Parathyroid adenoma (tissue), 2 donors: ENCODE data around the gene RTP1.
A peak's percentile ranks its signal among the peaks of the same experiment; 100 is the strongest.
"Not testable (repeated sequence)": the region's sequence is repeated elsewhere in the genome, so short reads cannot be mapped to it uniquely, and the experiment has no call there.

Experiments used
- H2AFZ ChIP-seq: fragments of 300-600 bp; sonication (generic); one replicate; pipeline ENCODE4 v1.7.0; 2017; ENCODE audit warnings: antibody characterized with exemption, mild to moderate bottlenecking
- H3K27ac ChIP-seq: fragments of 300-600 bp; sonication (generic); one replicate; pipeline ENCODE4 v1.7.0; 2017
- H3K27me3 ChIP-seq: fragments of 300-600 bp; sonication (generic); one replicate; pipeline ENCODE4 v1.7.0; 2017; ENCODE audit warnings: low read length; ENCODE audit not compliant: control insufficient read depth, insufficient read depth
- H3K36me3 ChIP-seq: fragments of 300-600 bp; sonication (generic); one replicate; pipeline ENCODE4 v1.7.0; 2017; ENCODE audit warnings: low read length; ENCODE audit not compliant: control insufficient read depth, insufficient read depth
- H3K4me1 ChIP-seq: fragments of 300-600 bp; sonication (generic); one replicate; pipeline ENCODE4 v1.7.0; 2017; ENCODE audit warnings: control low read depth
- H3K4me2 ChIP-seq: fragments of 300-600 bp; sonication (generic); one replicate; pipeline ENCODE4 v1.7.0; 2017; ENCODE audit warnings: low read length
- H3K4me3 ChIP-seq: fragments of 300-600 bp; sonication (generic); one replicate; pipeline ENCODE4 v1.7.0; 2017; ENCODE audit warnings: low read depth, low read length
- H3K79me2 ChIP-seq: fragments of 300-600 bp; sonication (generic); one replicate; pipeline ENCODE4 v1.7.0; 2017; ENCODE audit warnings: control low read depth
- H3K9ac ChIP-seq: fragments of 300-600 bp; sonication (generic); one replicate; pipeline ENCODE4 v1.7.0; 2017; ENCODE audit warnings: mild to moderate bottlenecking
- H3K9me3 ChIP-seq: fragments of 300-600 bp; sonication (generic); one replicate; pipeline ENCODE4 v1.7.0; 2017; ENCODE audit warnings: low read length; ENCODE audit not compliant: control insufficient read depth
- TF ChIP-seq, protein P1 (sequence below): fragments of 300-600 bp; sonication (generic); IDR thresholded peaks from one replicate; pipeline ENCODE4 v1.7.0; 2017; ENCODE audit warnings: antibody characterized with exemption, mild to moderate bottlenecking
- donor health status: primary hyperparathyroidism.

The RTP1 gene

DNA sequence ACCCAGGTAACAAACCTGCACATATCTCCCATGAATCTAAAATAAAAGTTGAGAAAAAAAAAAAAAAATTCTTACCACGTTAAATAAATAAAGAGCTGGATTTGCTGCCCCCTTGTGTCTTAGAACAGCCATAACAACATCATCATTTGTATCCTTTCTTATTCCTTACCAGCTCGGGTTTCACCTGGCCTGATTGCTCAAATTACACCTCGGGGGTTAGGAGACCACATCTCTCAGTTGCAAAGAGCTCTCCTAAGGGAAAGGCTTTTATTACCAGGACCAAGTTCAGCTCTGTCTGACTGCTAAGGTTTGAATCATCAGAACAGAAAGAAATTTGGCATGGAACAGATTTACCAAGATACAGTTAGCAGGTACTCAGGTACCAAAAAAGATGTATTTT, 32.1 kb upstream of the RTP1 start:
- H3K4me2 ChIP-seq, result no peak overlapping the region
- H3K4me1 ChIP-seq, result no peaks in the 10 kb centered on the region
- no peak overlapping the region for H3K27ac ChIP-seq
- H3K4me3 ChIP-seq, result no peak overlapping the region
- no peaks in the 10 kb centered on the region for H3K36me3 ChIP-seq
- no peak overlapping the region for H3K9ac ChIP-seq
- no peaks in the 10 kb centered on the region for H3K79me2 ChIP-seq
- no peaks in the 10 kb centered on the region for H3K27me3 ChIP-seq
- no peak overlapping the region for H2AFZ ChIP-seq
- no peaks in the 10 kb centered on the region for H3K9me3 ChIP-seq
- TF ChIP-seq, protein P1, sequence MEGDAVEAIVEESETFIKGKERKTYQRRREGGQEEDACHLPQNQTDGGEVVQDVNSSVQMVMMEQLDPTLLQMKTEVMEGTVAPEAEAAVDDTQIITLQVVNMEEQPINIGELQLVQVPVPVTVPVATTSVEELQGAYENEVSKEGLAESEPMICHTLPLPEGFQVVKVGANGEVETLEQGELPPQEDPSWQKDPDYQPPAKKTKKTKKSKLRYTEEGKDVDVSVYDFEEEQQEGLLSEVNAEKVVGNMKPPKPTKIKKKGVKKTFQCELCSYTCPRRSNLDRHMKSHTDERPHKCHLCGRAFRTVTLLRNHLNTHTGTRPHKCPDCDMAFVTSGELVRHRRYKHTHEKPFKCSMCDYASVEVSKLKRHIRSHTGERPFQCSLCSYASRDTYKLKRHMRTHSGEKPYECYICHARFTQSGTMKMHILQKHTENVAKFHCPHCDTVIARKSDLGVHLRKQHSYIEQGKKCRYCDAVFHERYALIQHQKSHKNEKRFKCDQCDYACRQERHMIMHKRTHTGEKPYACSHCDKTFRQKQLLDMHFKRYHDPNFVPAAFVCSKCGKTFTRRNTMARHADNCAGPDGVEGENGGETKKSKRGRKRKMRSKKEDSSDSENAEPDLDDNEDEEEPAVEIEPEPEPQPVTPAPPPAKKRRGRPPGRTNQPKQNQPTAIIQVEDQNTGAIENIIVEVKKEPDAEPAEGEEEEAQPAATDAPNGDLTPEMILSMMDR, result peak; percentile 80

DNA sequence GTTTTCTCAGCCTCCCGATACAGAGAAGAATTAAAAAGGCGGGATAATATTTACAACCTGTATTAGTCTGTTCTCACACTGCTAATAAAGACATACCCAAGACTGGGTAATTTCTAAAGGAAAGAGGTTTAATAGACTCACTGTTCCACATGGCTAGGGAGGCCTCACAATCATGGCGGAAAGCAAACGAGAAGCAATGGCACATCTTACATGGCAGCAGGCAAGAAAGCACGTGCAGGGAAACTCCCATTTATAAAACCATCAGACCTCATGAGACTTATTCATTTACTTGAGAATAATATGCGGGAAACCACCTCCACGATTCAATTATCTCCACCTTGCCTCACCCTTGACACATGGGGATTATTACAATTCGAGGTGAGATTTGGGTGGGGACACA, 30.5 kb upstream of the RTP1 start:
- Histone ChIP-seq H3K4me1 (no peaks in the 10 kb centered on the region), H2AFZ (no peak overlapping the region), H3K4me2 (no peak overlapping the region), H3K4me3 (no peak overlapping the region), H3K9me3 (no peaks in the 10 kb centered on the region), H3K79me2 (no peaks in the 10 kb centered on the region), H3K27ac (no peak overlapping the region), H3K27me3 (no peaks in the 10 kb centered on the region), H3K9ac (no peak overlapping the region), H3K36me3 (no peaks in the 10 kb centered on the region)
- TF ChIP-seq, protein P1, result no peak

DNA sequence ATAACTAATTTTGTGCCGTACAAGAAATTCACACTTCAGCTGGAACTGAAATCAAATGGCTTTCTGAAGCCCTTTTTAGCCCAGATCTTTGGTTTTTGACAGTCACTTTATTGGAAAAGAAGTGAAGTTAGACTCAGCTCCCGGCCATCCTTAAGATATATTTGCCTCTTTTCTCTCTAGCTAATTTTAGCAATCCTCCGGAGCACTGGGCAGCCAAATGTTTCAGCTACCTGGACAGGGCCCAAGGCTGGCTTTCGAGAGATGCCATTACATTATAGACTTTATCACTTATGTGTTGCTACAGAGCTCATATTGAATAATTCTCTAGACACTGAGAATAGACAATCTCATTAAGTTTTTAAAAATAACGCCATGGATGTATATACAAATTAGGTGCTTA, 29.5 kb upstream of the RTP1 start:
- no peaks in the 10 kb centered on the region for H3K9me3 ChIP-seq
- no peak overlapping the region for H3K9ac ChIP-seq
- H2AFZ ChIP-seq, result no peak overlapping the region
- TF ChIP-seq, protein P1, result no peak
- no peak overlapping the region for H3K4me3 ChIP-seq
- H3K27me3 ChIP-seq, result no peaks in the 10 kb centered on the region
- H3K36me3 ChIP-seq, result no peaks in the 10 kb centered on the region
- H3K4me2 ChIP-seq, result no peak overlapping the region
- H3K4me1 ChIP-seq, result no peaks in the 10 kb centered on the region
- no peak overlapping the region for H3K27ac ChIP-seq
- no peaks in the 10 kb centered on the region for H3K79me2 ChIP-seq

DNA sequence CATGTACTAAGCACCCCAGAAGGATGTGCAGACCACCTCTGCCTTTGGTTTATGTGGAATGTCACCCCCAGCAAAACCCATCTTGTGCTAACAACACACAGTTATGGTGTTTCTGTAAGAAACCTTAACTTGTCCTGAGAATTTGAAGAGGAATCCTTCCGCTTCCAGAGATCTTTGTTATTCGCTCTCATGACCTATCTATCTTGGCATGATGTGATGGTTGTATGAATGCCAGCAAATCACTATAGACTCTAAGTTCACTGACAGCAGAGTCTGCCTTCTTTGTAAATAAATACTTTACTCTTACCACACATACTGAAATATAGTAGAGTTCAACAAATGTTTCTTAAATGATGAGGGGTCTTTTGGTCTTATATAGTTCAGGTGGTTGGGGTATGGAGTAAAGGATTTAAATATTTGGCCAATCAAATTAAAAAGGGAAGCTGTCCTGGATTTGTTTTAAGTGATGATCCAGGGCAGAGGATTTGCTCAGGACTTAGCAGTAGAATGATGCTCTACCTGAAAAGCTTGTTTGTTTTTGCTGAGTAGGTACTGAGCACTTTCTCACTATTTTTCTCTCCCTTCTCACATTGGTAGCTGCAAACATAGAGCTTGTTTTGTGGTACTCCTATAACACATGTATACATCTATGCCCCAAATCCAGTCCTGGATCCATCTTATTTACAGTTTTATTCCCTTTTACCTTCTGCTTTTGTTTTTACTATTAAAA, 27.9 kb upstream of the RTP1 start:
- Histone ChIP-seq H3K36me3 (no peaks in the 10 kb centered on the region), H3K9ac (no peak overlapping the region), H3K4me3 (no peak overlapping the region), H3K27me3 (no peaks in the 10 kb centered on the region), H3K27ac (no peak overlapping the region), H3K9me3 (no peaks in the 10 kb centered on the region), H3K4me1 (no peaks in the 10 kb centered on the region), H3K4me2 (no peak overlapping the region), H2AFZ (no peak overlapping the region), H3K79me2 (no peaks in the 10 kb centered on the region)
- TF ChIP-seq, protein P1, result no peak

DNA sequence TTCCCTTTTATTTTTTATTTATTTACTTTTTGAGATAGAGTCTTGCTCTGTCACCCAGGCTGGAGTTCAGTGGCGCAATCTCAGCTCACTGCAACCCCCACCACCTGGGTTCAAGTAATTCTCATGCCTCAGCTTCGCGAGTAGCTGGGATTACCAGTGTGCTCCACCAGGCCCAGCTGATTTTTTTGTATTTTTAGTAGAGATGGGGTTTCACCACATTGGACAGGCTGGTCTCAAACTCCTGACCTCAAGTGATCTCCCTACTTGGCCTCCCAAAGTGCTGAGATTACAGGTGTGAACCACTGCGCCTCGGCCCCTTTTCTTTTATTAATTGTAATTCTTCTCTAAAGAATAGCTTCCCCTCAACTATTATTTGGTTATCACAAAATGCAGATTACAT, 26.4 kb upstream of the RTP1 start:
- not testable (repeated sequence) for H3K4me3 ChIP-seq, H3K27me3 ChIP-seq, H3K27ac ChIP-seq, H3K36me3 ChIP-seq, H3K79me2 ChIP-seq, H3K4me1 ChIP-seq, H3K9ac ChIP-seq, H2AFZ ChIP-seq, H3K9me3 ChIP-seq, H3K4me2 ChIP-seq
